Astrocyte of the spinal cord (primary cell): ENCODE measurements around the gene CHST14.
A peak's percentile ranks its signal among the peaks of the same experiment; 100 is the strongest.

Experiments used
- DNase-seq: peaks from one replicate; pipeline ENCODE4 v3.0.0; 2011; ENCODE audit warnings: low read depth, low spot score
- H3K4me3 ChIP-seq: 2 replicates; pipeline ENCODE4 v1.5.1; 2011; ENCODE audit warnings: low read depth, mild to moderate bottlenecking, low read length, moderate library complexity
- CTCF ChIP-seq: IDR thresholded peaks from 2 replicates; pipeline ENCODE4 v1.5.1; 2012; ENCODE audit warnings: low read depth, mild to moderate bottlenecking, low read length, inconsistent platforms
- in situ Hi-C: cut with HindIII; loops from 2 replicates; pipeline ENCODE4 v1.10.0; 2017; ENCODE audit warnings: low sequenced_read_pairs

Gene CHST14

GRCh38 chr15:40467261-40467615 lies 3.5 kb upstream of the CHST14 start:
- DNase-seq: no peak
- in situ Hi-C loops: no loop called here

GRCh38 chr15:40468898-40469331 lies 1.9 kb upstream of the CHST14 start:
- no peak for TF ChIP-seq CTCF
- in situ Hi-C loops: no loop called here
- no peak overlapping the region for H3K4me3 ChIP-seq
- no peak for DNase-seq

More at GRCh38 chr15:40467261-40467615, 3.5 kb upstream of the CHST14 start:
- no peak for TF ChIP-seq CTCF
- no peak overlapping the region for H3K4me3 ChIP-seq

- no peak overlapping the region for H3K4me3 ChIP-seq
- in situ Hi-C loops: no loop called here
- TF ChIP-seq CTCF: no peak
- peak; percentile 16 for DNase-seq
Measured at GRCh38 chr15:40469776-40470390, 901 bp upstream of the CHST14 start.

- peak overlapping the region; percentile 56 for H3K4me3 ChIP-seq
- in situ Hi-C loops: no loop called here
- no peak for TF ChIP-seq CTCF
- peak; percentile 22 for DNase-seq
Measured at GRCh38 chr15:40471105-40471807, 472 bp downstream of the CHST14 start.

- DNase-seq: no peak
- TF ChIP-seq CTCF: no peak
- H3K4me3 ChIP-seq: peak overlapping the region; percentile 56
- in situ Hi-C loops: no loop called here
Measured at GRCh38 chr15:40471808-40472150, 995 bp downstream of the CHST14 start.

- TF ChIP-seq CTCF: no peak
- DNase-seq: no peak
- in situ Hi-C loops: no loop called here
- H3K4me3 ChIP-seq: peak overlapping the region; percentile 56
Measured at GRCh38 chr15:40472171-40472727, 1.5 kb downstream of the CHST14 start.
